Measurements from ENCODE around the gene TRIO. TPM values are rescaled to one million over a fixed set of nuclear protein-coding genes. Genes with fewer than 3 reads are reported as not detected.
A peak's percentile ranks its signal among the peaks of the same experiment; 100 is the strongest.

TRIO gene
- total RNA-seq, 1 donor from 2014 or later = 200 TPM

- no peaks in the 10 kb centered on the region for H3K27me3 Mint-ChIP-seq (ENCODE audit: low read depth)
- TF ChIP-seq CTCF (IDR thresholded peaks at IDR 0.05) = no peak
- H3K4me3 Mint-ChIP-seq (ENCODE audit: unreplicated experiment) = no peak overlapping the region
- H3K9me3 Mint-ChIP-seq (ENCODE audit: low read depth) = no peaks in the 10 kb centered on the region
- peak overlapping the region; percentile 89 for H3K27ac Mint-ChIP-seq (ENCODE audit: unreplicated experiment)
- H3K4me1 Mint-ChIP-seq (ENCODE audit: low read depth) = peaks cover 78% of the 10 kb centered on the region
- peaks cover 14% of the 10 kb centered on the region for H3K36me3 Mint-ChIP-seq (ENCODE audit: low read depth)
- DNase-seq (ENCODE audit: low spot score) = no peak
These were observed 308.7 kb downstream of the TRIO start for GRCh38 chr5:14451871-14452270.

GRCh38 chr5:14452685-14453454, 309.7 kb downstream of the TRIO start:
- H3K27ac Mint-ChIP-seq (ENCODE audit: unreplicated experiment) = peak overlapping the region; percentile 89
- no peak for TF ChIP-seq CTCF (IDR thresholded peaks at IDR 0.05)
- H3K9me3 Mint-ChIP-seq (ENCODE audit: low read depth) = no peaks in the 10 kb centered on the region
- DNase-seq (ENCODE audit: low spot score) = no peak
- H3K27me3 Mint-ChIP-seq (ENCODE audit: low read depth) = no peaks in the 10 kb centered on the region
- peaks cover 79% of the 10 kb centered on the region for H3K4me1 Mint-ChIP-seq (ENCODE audit: low read depth)
- peak overlapping the region; percentile 9 for H3K4me3 Mint-ChIP-seq (ENCODE audit: unreplicated experiment)
- peaks cover 14% of the 10 kb centered on the region for H3K36me3 Mint-ChIP-seq (ENCODE audit: low read depth)

GRCh38 chr5:14453481-14453880, 310.3 kb downstream of the TRIO start:
- peaks cover 14% of the 10 kb centered on the region for H3K36me3 Mint-ChIP-seq (ENCODE audit: low read depth)
- H3K9me3 Mint-ChIP-seq (ENCODE audit: low read depth) = no peaks in the 10 kb centered on the region
- H3K27me3 Mint-ChIP-seq (ENCODE audit: low read depth) = no peaks in the 10 kb centered on the region
- DNase-seq (ENCODE audit: low spot score) = no peak
- H3K27ac Mint-ChIP-seq (ENCODE audit: unreplicated experiment) = peak overlapping the region; percentile 89
- TF ChIP-seq CTCF (IDR thresholded peaks at IDR 0.05) = no peak
- no peak overlapping the region for H3K4me3 Mint-ChIP-seq (ENCODE audit: unreplicated experiment)
- peaks cover 79% of the 10 kb centered on the region for H3K4me1 Mint-ChIP-seq (ENCODE audit: low read depth)

GRCh38 chr5:14455814-14456321, 312.7 kb downstream of the TRIO start:
- no peak for DNase-seq (ENCODE audit: low spot score)
- TF ChIP-seq CTCF (IDR thresholded peaks at IDR 0.05) = no peak
- Mint-ChIP-seq H3K4me1 (ENCODE audit: low read depth) (peaks cover 61% of the 10 kb centered on the region), H3K36me3 (ENCODE audit: low read depth) (peaks cover 15% of the 10 kb centered on the region), H3K4me3 (ENCODE audit: unreplicated experiment) (no peak overlapping the region), H3K9me3 (ENCODE audit: low read depth) (no peaks in the 10 kb centered on the region), H3K27ac (ENCODE audit: unreplicated experiment) (no peak overlapping the region), H3K27me3 (ENCODE audit: low read depth) (no peaks in the 10 kb centered on the region)

- Mint-ChIP-seq H3K27ac (ENCODE audit: unreplicated experiment) (peak overlapping the region; percentile 84), H3K9me3 (ENCODE audit: low read depth) (no peaks in the 10 kb centered on the region), H3K36me3 (ENCODE audit: low read depth) (peaks cover 22% of the 10 kb centered on the region), H3K4me1 (ENCODE audit: low read depth) (peaks cover 47% of the 10 kb centered on the region), H3K27me3 (ENCODE audit: low read depth) (no peaks in the 10 kb centered on the region), H3K4me3 (ENCODE audit: unreplicated experiment) (no peak overlapping the region)
- TF ChIP-seq CTCF (IDR thresholded peaks at IDR 0.05) = no peak
- DNase-seq (ENCODE audit: low spot score) = no peak
These were observed 314.3 kb downstream of the TRIO start for GRCh38 chr5:14457476-14457875.

Measured in chondrocyte (in vitro differentiated cells).